ENCODE measurements around the gene AGPAT1.

GRCh38 chr6:32147401-32148132 is 28.3 kb downstream of the AGPAT1 start:
- no peak for TF ChIP-seq POLR2A (IDR thresholded peaks at IDR 0.05; ENCODE audit: low read depth, low read length)
- TF ChIP-seq SPI1 (IDR thresholded peaks at IDR 0.05; ENCODE audit: low read depth, low read length), result no peak

Measured in GM12891 (cell line).